IMR-90 (cell line): ENCODE results near the gene IGF2BP3.

Source experiments
- CEBPB ChIP-seq: IDR thresholded peaks from 2 replicates; pipeline ENCODE4 v1.6.1; 2012; ENCODE audit warnings: low read depth, low read length, improper control_type of control experiment
- CTCF ChIP-seq: conservative IDR thresholded peaks from 2 replicates; pipeline ENCODE4 v1.5.1; 2012; ENCODE audit warnings: mild to moderate bottlenecking, low read depth, low read length, improper control_type of control experiment
- MAZ ChIP-seq: IDR thresholded peaks from 2 replicates; pipeline ENCODE4 v1.6.1; 2012; ENCODE audit warnings: low read depth, mild to moderate bottlenecking, low read length, improper control_type of control experiment, moderate library complexity, borderline replicate concordance
- MXI1 ChIP-seq: IDR thresholded peaks from 2 replicates; pipeline ENCODE4 v1.6.1; 2012; ENCODE audit warnings: low read depth, mild to moderate bottlenecking, low read length, moderate library complexity, borderline replicate concordance
- NFE2L2 ChIP-seq: fragments of 150-350 bp; IDR thresholded peaks from 2 replicates; pipeline ENCODE4 v1.6.1; 2016; ENCODE audit warnings: low read depth, mild to moderate bottlenecking, low read length
- POLR2A ChIP-seq: IDR thresholded peaks from 2 replicates; pipeline ENCODE4 v1.6.1; 2012; ENCODE audit warnings: mild to moderate bottlenecking, low read depth, low read length
- RFX5 ChIP-seq: IDR thresholded peaks from 2 replicates; pipeline ENCODE4 v1.8.0; 2012; ENCODE audit warnings: low read depth, mild to moderate bottlenecking, low read length, moderate library complexity
- USF2 ChIP-seq: fragments of 150-350 bp; IDR thresholded peaks from 2 replicates; pipeline ENCODE4 v1.6.1; 2017; ENCODE audit warnings: mild to moderate bottlenecking, antibody characterized with exemption, low read length, low read depth

- TF ChIP-seq MAZ, result no peak
- TF ChIP-seq RFX5, result no peak
- no peak for TF ChIP-seq CTCF
- TF ChIP-seq MXI1, result no peak
- no peak for TF ChIP-seq USF2
- no peak for TF ChIP-seq NFE2L2
- no peak for TF ChIP-seq CEBPB
- no peak for TF ChIP-seq POLR2A
Observed at GRCh38 chr7:23353172-23353571, 117.1 kb downstream of the IGF2BP3 start.
